NCI-H2227 treated with DMSO at 0.1 percent for 48 hours (cell line): ENCODE results near the gene PPA1.
"Not testable (repeated sequence)": the region's sequence is repeated elsewhere in the genome, so short reads cannot be mapped to it uniquely, and the experiment has no call there.

ENCODE experiments used
- DNase-seq: peaks from one replicate; lab custom pipeline; 2025; lab: John Stamatoyannopoulos, UW

The PPA1 gene

DNA sequence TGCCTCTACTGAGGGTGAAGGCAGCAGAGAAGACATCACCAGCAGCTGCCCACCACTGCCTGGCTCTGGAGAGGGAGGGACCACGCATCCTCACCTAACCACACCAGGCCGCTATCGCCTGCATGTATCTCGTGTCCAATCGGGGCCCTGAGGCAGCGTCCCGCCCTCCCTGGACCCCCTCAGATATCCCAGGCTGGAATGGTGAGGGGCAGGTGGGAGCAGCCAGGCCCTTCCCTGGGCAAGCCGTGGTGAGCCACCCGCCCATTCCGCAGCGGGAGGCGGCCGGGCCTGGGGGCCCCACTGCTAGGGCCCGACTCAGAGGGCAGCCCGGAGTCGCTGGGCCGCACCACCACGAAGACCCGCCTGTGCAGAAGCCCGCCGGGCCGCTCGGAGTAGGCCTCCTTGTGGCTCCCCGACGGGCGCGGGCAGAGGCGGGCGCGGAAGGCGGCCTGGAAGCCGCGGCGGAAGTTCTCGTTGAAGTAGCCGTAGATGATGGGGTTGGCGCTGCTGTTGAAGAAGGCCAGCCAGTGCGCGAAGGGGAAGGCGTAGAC, 21.6 kb upstream of the PPA1 start:
- no peak for DNase-seq

- DNase-seq: no peak
These were observed 20.9 kb upstream of the PPA1 start for GRCh38 chr10:70253878-70254765.

- DNase-seq: no peak
These were observed 17.9 kb upstream of the PPA1 start for GRCh38 chr10:70250961-70251680.

DNA sequence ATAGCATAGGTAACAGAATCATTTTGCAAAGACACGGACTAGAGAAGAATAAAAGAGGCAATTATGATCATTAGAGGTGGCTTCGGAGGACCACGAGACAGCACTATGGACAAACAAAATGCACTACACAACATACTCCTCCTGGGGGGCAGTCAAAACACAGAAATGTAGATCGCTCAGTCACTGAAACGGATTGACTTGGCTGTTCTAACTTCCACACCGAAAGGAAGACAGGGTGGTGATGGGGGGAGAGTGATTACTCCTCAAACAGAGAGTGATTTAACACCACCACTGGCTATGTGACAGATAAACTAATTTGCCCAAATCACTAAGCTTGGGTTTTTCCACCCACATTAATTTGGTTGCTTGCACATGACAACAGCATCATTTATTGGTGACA, 14.1 kb upstream of the PPA1 start:
- no peak for DNase-seq

- DNase-seq: no peak
These were observed 7.9 kb upstream of the PPA1 start for GRCh38 chr10:70241081-70241480.

GRCh38 chr10:70239986-70240385, 6.8 kb upstream of the PPA1 start:
- not testable (repeated sequence) for DNase-seq

DNA sequence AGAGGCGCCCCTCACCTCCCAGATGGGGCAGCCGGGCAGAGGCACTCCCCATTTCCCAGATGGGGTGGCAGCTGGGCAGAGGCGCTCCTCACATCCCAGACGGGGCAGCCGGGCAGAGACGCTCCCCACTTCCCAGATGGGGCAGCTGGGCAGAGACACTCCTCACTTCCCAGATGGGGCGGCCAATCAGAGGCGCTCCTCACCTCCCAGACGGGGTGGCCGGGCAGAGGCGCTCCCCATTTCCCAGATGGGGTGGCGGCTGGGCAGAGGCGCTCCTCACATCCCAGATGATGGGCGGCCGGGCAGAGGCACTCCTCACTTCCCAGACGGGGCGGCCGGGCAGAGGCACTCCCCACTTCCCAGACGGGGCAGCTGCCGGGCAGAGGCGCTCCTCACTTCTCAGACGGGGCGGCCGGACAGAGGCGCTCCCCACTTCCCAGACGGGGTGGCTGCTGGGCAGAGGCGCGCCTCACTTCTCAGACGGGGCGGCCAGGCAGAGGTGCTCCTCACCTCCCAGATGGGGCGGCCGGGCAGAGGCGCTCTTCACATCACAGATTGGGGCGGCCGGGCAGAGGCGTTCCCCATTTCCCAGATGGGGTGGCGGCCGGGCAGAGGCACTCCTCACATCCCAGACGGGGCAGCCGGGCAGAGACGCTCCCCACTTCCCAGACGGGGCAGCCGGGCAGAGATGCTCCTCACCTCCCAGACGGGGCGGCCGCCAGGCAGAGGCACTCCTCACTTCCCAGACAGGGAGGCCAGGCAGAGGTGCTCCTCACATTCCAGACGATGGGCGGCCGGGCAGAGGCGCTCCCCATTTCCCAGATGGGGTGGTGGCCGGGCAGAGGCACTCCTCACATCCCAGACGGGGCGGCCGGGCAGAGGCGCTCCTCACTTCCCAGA, 6.1 kb upstream of the PPA1 start:
- not testable (repeated sequence) for DNase-seq

GRCh38 chr10:70237958-70238536, 4.8 kb upstream of the PPA1 start:
- DNase-seq: not testable (repeated sequence)

DNA sequence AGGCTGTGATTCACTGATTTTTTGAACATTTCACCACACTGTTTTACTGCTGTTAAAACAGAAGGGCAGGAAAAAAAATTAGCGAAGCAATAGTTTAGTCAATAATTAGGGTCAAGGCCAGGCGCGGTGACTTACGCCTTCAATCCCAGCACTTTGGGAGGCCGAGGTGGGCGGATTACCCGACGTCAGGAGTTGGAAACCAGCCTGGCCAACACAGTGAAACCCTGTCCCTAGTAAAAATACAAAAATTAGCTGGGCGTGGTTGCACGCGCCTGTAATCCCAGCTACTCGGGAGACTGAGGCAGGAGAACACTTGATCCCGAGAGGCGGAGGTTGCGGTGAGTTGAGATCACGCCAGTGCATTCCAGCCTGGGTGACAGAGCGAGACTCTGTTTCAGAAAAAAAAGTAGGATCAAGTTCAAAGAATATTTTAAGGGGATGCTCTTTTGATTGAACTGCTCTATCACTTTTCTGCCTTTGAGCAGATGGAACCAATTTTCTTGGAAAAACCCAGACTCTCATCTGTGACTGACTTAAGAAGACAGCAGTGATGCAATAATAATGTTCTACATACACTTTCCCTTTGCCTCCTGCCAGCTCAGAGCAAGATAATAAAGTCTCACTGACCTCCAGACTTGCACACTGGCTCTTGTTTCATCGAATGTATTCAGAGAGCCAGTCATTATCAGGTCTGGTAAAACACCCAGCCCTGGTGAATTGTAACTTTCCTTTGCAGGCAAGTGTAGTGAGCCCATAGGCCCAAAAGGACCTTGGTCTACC, 1.6 kb upstream of the PPA1 start:
- no peak for DNase-seq

DNA sequence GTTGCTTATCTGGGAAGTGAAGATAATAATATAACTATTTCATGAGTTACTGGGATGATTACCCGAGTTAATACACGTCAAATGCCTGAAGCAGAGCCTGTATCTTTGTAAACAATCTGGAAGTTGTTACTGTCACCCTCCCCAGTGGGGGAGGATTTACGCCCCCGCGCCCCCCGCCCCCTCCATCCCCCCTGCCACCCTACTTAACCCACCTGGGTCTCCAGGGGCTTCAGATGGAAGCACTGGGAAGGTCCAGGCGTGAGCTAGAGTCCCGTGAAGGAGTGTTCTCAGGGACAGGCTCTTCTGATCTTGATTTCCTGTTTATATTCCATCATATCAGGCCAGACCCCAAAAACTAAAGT, 691 bp upstream of the PPA1 start:
- no peak for DNase-seq

- DNase-seq: no peak
These were observed 445 bp downstream of the PPA1 start for GRCh38 chr10:70232859-70233108.

DNA sequence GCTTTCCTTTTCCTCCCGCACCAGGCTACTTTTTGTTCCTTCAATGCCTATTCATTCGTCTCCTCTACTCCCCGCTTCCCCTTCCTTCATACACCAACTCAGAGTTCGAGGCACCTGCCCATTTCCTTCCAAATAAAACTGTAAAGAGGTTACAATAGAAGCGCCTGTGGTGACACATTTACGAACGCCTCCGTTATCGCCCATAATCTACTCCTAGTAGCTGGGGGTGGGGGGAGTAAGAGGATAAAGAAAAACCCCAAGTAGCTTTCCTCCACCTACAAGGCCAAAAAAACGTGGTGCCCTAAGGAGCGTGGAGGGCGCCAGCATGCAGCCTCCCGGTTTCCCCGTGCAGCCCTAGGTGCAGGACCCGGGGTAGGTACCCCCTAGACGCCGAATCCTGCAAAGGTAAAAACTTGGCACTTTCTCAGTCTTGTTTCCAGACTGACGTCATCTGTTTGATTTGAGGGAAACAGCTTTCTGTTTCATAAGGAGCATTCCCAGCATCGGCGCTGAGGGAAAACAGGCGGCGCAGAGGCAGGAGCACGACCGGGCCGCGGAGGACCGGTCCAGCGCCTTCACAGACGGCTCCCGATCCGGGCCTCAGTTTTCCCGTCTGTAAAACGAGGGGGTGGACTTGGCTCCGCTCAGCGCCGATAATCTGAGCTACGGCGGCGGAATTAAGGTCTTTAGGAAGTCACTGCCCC, 922 bp downstream of the PPA1 start:
- peak; percentile 10 for DNase-seq

DNA sequence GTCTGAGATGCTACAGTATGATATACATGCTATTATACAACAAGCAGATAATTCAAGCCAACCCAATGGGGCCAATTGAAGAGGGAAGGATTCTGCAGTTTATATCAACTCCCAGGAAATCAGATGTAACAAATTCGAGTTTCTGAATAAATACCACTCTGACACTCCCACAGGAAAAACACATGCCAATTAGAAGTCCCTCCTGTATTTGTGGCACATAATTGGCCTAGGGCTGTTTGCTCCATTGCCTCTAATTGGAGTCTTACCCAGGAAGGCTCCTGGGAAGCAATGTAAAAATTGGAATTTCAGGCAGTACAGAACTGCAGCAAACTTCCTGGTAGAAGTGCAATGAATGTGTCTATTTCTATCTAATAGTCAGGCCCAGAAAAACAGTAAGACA, 4.7 kb downstream of the PPA1 start:
- no peak for DNase-seq

GRCh38 chr10:70227548-70228320, 5.5 kb downstream of the PPA1 start:
- DNase-seq: no peak

DNA sequence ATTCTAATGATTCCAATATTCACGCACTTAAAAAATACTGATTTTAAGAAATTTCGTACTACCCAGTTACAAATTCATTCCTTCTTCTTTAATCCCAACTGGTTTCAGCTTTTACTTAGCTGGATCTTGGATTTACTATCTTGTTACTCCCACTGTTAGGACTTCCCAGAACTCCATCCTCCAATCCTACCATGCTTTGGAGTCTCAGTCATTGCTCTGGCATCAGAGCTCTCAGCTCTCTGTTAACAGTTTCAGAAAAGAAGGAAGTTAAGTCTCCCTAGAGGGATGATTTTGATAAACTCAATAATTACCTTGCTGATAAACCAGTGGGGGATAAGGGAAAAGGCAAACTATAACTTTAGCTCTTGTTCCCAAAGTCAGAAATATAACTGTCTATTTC, 9.5 kb downstream of the PPA1 start:
- no peak for DNase-seq

- not testable (repeated sequence) for DNase-seq
These were observed 10.3 kb downstream of the PPA1 start for GRCh38 chr10:70222811-70223447.

DNA sequence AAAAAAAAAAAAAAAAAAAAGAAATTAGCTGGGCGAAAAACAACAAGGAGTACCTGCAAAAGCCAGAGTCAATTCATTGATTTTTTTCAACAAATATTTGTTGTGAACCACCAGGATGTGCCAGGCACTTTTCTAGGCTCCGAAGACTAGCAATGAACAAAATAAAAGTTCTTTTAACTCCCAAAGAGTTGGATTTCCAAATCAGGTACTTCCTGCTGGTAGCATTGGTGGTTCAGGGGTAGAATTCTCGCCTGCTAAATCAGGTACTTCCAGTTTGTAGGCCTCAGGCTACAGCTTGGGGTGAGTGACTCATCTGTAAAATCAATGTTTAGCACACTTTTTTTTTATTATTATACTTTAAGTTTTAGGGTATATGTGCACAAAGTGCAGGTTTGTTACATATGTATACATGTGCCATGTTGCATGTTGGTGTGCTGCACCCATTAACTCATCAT, 10.9 kb downstream of the PPA1 start:
- DNase-seq: no peak

- DNase-seq: no peak
These were observed 12.2 kb downstream of the PPA1 start for GRCh38 chr10:70221030-70221429.

GRCh38 chr10:70212879-70213278, 20.4 kb downstream of the PPA1 start:
- no peak for DNase-seq
